Right lobe of liver (tissue), 4 donors: ENCODE data around the gene PKD1.
"Not testable (repeated sequence)": the region's sequence is repeated elsewhere in the genome, so short reads cannot be mapped to it uniquely, and the experiment has no call there.

Experiments
- POLR2A ChIP-seq: fragments of 450-650 bp; IDR thresholded peaks from one replicate; pipeline ENCODE4 v1.6.1; 2017; ENCODE audit warnings: antibody characterized with exemption, mild to moderate bottlenecking
- TF ChIP-seq, protein P1 (sequence below), 4 donors: fragments of 200-600 bp in 3 of 4; fragments of 450-650 bp in 1 of 4; IDR thresholded peaks; one replicate each; pipeline versions ENCODE4 v1.5.1 to v1.8.0; 2016 to 2022; ENCODE audit warnings: antibody characterized with exemption in 4 of 4, mild to moderate bottlenecking in 2 of 4
- donor health status: DM: no; HTN: no; CAD: no.
- donor health status: DM: no; HTN: no; CAD: no.
- donor health status: DM: no; HTN: yes; CAD: no.

DNA sequence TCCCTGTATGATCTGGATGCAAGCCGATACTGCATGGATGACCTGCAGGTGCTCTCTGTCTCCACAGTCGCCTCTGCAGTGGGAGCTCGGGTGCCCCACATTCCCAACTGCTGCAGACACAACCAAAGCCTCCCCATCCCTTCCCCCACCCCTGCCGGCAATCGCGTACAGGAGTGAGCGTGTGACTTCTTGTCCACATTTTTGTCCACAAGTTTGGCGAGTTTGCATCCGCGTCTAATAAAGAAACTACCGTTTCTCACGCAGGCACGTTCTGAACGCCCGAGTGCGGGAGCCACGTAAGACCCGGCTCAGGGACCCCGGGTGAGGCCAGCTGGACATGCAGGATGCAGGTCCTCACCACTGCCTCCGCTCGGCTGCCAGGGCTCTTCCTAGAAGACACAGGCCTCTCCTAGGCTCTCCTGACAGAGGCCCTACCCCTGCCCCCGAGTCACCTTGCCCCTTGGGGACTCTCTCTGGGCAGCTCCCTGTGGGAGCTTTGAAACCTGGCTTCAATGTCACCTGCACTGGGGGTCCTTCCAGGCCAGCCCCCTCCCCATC, 5.7 kb downstream of the PKD1 start:
- not testable (repeated sequence) for TF ChIP-seq POLR2A
- TF ChIP-seq, protein P1, sequence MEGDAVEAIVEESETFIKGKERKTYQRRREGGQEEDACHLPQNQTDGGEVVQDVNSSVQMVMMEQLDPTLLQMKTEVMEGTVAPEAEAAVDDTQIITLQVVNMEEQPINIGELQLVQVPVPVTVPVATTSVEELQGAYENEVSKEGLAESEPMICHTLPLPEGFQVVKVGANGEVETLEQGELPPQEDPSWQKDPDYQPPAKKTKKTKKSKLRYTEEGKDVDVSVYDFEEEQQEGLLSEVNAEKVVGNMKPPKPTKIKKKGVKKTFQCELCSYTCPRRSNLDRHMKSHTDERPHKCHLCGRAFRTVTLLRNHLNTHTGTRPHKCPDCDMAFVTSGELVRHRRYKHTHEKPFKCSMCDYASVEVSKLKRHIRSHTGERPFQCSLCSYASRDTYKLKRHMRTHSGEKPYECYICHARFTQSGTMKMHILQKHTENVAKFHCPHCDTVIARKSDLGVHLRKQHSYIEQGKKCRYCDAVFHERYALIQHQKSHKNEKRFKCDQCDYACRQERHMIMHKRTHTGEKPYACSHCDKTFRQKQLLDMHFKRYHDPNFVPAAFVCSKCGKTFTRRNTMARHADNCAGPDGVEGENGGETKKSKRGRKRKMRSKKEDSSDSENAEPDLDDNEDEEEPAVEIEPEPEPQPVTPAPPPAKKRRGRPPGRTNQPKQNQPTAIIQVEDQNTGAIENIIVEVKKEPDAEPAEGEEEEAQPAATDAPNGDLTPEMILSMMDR (IDR thresholded peaks at IDR 0.05) = not testable (repeated sequence)
